ENCODE results near the gene BLOC1S5.

The BLOC1S5 gene

DNA sequence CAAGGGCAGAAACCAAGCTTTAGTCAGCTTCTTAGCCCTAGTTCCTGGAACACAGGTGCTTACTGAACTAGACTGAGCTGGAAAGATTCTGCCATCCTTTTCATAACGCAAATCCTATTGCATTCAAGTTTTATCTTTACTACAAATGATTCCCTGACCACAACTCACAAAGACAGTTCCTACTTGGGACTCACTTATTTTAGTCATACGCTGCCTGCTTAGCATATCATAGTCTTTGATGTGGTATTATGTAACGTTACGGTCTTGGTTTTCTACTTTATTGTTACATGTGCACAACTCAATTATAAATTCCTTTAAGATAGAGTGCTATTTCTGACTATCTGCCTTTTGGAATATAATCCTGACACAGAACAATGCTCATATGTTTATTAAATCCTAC lies 59.1 kb downstream of the BLOC1S5 start:
- TF ChIP-seq, protein P1, sequence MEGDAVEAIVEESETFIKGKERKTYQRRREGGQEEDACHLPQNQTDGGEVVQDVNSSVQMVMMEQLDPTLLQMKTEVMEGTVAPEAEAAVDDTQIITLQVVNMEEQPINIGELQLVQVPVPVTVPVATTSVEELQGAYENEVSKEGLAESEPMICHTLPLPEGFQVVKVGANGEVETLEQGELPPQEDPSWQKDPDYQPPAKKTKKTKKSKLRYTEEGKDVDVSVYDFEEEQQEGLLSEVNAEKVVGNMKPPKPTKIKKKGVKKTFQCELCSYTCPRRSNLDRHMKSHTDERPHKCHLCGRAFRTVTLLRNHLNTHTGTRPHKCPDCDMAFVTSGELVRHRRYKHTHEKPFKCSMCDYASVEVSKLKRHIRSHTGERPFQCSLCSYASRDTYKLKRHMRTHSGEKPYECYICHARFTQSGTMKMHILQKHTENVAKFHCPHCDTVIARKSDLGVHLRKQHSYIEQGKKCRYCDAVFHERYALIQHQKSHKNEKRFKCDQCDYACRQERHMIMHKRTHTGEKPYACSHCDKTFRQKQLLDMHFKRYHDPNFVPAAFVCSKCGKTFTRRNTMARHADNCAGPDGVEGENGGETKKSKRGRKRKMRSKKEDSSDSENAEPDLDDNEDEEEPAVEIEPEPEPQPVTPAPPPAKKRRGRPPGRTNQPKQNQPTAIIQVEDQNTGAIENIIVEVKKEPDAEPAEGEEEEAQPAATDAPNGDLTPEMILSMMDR (IDR thresholded peaks at IDR 0.05; ENCODE audit: extremely low read depth, missing control alignments): no peak
- DNase-seq (ENCODE audit: low spot score): no peak

- no peak for DNase-seq (ENCODE audit: low spot score)
- TF ChIP-seq, protein P1 (IDR thresholded peaks at IDR 0.05; ENCODE audit: extremely low read depth, missing control alignments): no peak
These were observed 63.6 kb downstream of the BLOC1S5 start for GRCh38 chr6:8000636-8001035.

DNA sequence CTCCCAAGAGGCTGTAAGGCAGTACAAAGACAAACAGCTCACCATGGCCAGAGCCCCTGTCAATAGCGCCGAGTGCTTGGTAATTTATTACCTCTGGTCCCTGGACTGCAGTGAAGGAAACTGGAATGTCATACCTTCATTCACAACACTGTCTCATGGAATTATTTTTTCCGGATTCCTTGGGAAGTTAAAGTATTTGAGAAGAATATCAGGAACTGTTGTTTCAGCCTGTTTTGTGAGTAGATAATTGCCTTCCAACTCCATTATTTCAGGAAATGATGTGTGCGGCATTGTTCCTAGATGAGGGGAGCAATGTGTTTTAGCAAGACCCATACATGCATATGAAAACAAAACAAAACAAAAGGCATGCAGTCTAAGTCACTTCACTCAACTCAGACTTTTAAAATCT lies 64.0 kb downstream of the BLOC1S5 start:
- DNase-seq (ENCODE audit: low spot score): no peak
- TF ChIP-seq, protein P1 (IDR thresholded peaks at IDR 0.05; ENCODE audit: extremely low read depth, missing control alignments): no peak

GRCh38 chr6:7999201-7999600 lies 65.0 kb downstream of the BLOC1S5 start:
- DNase-seq (ENCODE audit: low spot score): no peak

GRCh38 chr6:7998103-7998725 lies 66.0 kb downstream of the BLOC1S5 start:
- TF ChIP-seq, protein P1 (IDR thresholded peaks at IDR 0.05; ENCODE audit: extremely low read depth, missing control alignments): no peak
- no peak for DNase-seq (ENCODE audit: low spot score)

More at GRCh38 chr6:7999201-7999600, 65.0 kb downstream of the BLOC1S5 start:
- TF ChIP-seq, protein P1 (IDR thresholded peaks at IDR 0.05; ENCODE audit: extremely low read depth, missing control alignments): no peak

DNA sequence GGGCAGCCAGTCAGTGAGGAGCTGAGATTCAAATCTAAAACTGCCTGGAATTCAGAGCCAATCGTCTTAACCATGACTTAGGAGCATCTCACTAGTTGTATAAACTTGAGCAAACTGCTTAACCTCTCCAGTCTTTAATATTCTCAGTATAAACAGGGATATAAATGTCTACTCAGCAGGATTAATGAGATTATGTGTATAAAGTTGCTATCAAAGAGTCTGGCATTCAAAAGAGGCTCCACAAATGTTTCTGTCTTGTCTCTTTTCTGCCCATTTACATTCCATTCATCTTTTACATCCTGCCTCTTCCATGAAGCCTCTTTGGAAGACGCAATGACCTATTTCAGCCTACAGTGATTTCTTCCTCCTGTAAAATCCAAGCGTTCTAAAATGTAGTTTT lies 66.9 kb downstream of the BLOC1S5 start:
- DNase-seq (ENCODE audit: low spot score): no peak
- TF ChIP-seq, protein P1 (IDR thresholded peaks at IDR 0.05; ENCODE audit: extremely low read depth, missing control alignments): no peak

DNA sequence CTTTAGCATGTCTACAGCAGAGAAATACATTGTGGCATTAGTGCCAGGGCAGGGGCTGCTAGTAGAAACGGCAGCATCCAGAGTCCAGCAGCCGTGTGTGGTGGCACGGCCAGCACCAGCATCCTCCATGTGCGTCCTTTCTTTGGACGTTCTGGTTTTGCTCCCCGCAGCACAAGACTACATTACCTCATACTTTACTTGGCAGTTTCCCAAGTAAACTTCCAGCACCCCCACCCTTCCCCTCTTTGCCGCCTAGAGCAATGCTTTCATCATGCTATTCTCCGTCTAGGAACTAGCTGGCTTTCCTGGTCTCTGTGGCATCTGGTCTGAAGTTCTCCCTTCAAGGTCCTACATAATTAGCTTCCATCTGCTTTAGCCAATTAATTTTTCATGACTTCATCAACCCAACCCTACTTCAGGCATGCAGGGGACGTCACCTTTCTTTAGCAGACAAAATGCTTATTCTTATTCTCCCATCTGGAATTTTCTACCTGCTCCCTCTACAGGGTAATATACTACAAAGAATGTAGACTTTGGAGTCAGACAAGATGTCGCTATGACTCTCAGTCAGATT lies 67.6 kb downstream of the BLOC1S5 start:
- TF ChIP-seq, protein P1 (IDR thresholded peaks at IDR 0.05; ENCODE audit: extremely low read depth, missing control alignments): no peak
- DNase-seq (ENCODE audit: low spot score): no peak

Data from GM20000 (cell line).